Mucosa of gallbladder (tissue), 1 donor: ENCODE results near the gene FCGBP. TPM values are rescaled to one million over a fixed set of nuclear protein-coding genes. Genes with fewer than 3 reads are reported as not detected.

Experiments
- DNase-seq: peaks from one replicate; pipeline ENCODE4 v3.0.0-alpha.2; 2020; ENCODE audit warnings: low spot score
- total RNA-seq: library from RNA; stranded (reverse); gene quantifications from one replicate; pipeline ENCODE4 v1.2.1, GENCODE V29; 2021
- donor health status: DM: no; HTN: no; CAD: no.

FCGBP gene
- total RNA-seq, 1 donor from 2014 or later = 4,969 TPM

GRCh38 chr19:39946532-39946931 is 12.1 kb upstream of the FCGBP start:
- no peak for DNase-seq

GRCh38 chr19:39943586-39943985 is 9.2 kb upstream of the FCGBP start:
- DNase-seq = no peak

GRCh38 chr19:39942366-39942730 is 7.9 kb upstream of the FCGBP start:
- no peak for DNase-seq

GRCh38 chr19:39941615-39942365 is 7.4 kb upstream of the FCGBP start:
- DNase-seq = no peak

GRCh38 chr19:39941151-39941550 is 6.7 kb upstream of the FCGBP start:
- no peak for DNase-seq

- no peak for DNase-seq
Observed at GRCh38 chr19:39940221-39940833, 5.9 kb upstream of the FCGBP start.

- no peak for DNase-seq
Observed at GRCh38 chr19:39939556-39939955, 5.1 kb upstream of the FCGBP start.

GRCh38 chr19:39937787-39938186 is 3.4 kb upstream of the FCGBP start:
- no peak for DNase-seq

GRCh38 chr19:39937094-39937720 is 2.8 kb upstream of the FCGBP start:
- DNase-seq = peak; percentile 32

GRCh38 chr19:39936622-39937021 is 2.2 kb upstream of the FCGBP start:
- no peak for DNase-seq

- DNase-seq = no peak
Observed at GRCh38 chr19:39936020-39936419, 1.6 kb upstream of the FCGBP start.

GRCh38 chr19:39935364-39935661 is 879 bp upstream of the FCGBP start:
- DNase-seq = no peak

GRCh38 chr19:39929750-39930149 is 4.7 kb downstream of the FCGBP start:
- DNase-seq = no peak

GRCh38 chr19:39928357-39928725 is 6.1 kb downstream of the FCGBP start:
- no peak for DNase-seq

- DNase-seq = no peak
Observed at GRCh38 chr19:39927524-39928356, 6.7 kb downstream of the FCGBP start.

- no peak for DNase-seq
Observed at GRCh38 chr19:39927076-39927475, 7.4 kb downstream of the FCGBP start.

- DNase-seq = no peak
Observed at GRCh38 chr19:39926170-39926760, 8.2 kb downstream of the FCGBP start.

- DNase-seq = no peak
Observed at GRCh38 chr19:39924952-39925351, 9.5 kb downstream of the FCGBP start.

GRCh38 chr19:39924389-39924788 is 10.0 kb downstream of the FCGBP start:
- no peak for DNase-seq

GRCh38 chr19:39923862-39924261 is 10.6 kb downstream of the FCGBP start:
- DNase-seq = no peak

- DNase-seq = no peak
Observed at GRCh38 chr19:39919976-39920375, 14.5 kb downstream of the FCGBP start.

- DNase-seq = no peak
Observed at GRCh38 chr19:39918183-39918651, 16.2 kb downstream of the FCGBP start.
